ACC112 (cell line): Measurements from ENCODE around the gene KRT6A.

Source experiments
- H2AFZ ChIP-seq: fragments of 200-600 bp; sonication (generic); one replicate; pipeline ENCODE4 v1.6.0; 2017; ENCODE audit warnings: antibody characterized with exemption, low read length; ENCODE audit not compliant: unreplicated experiment
- H3K27ac ChIP-seq: fragments of 200-600 bp; sonication (generic); 2 replicates; pipeline ENCODE4 v1.5.1; 2014; ENCODE audit warnings: low read depth, mild to moderate bottlenecking, antibody characterized with exemption, low read length, moderate library complexity
- H3K27me3 ChIP-seq: fragments of 200-600 bp; sonication (generic); 2 replicates; pipeline ENCODE4 v1.6.1; 2014; ENCODE audit warnings: mild to moderate bottlenecking, antibody characterized with exemption, low read length, moderate library complexity, mixed read lengths; ENCODE audit not compliant: insufficient read depth
- H3K36me3 ChIP-seq: fragments of 200-600 bp; sonication (generic); 2 replicates; pipeline ENCODE4 v1.6.1; 2016; ENCODE audit warnings: mild to moderate bottlenecking, antibody characterized with exemption, low read length, moderate library complexity, mixed read lengths; ENCODE audit not compliant: insufficient read depth
- H3K4me1 ChIP-seq: fragments of 200-600 bp; sonication (generic); one replicate; pipeline ENCODE4 v1.6.1; 2016; ENCODE audit warnings: low read length, mixed read lengths; ENCODE audit not compliant: insufficient read depth, unreplicated experiment, control insufficient read depth
- H3K4me3 ChIP-seq: fragments of 200-600 bp; sonication (generic); 2 replicates; pipeline ENCODE4 v1.5.1; 2014; ENCODE audit warnings: mild to moderate bottlenecking, low read depth, low read length
- H3K79me2 ChIP-seq: fragments of 200-600 bp; sonication (generic); one replicate; pipeline ENCODE4 v1.6.0; 2016; ENCODE audit warnings: low read length; ENCODE audit not compliant: control insufficient read depth, unreplicated experiment, insufficient read depth

The KRT6A gene

DNA sequence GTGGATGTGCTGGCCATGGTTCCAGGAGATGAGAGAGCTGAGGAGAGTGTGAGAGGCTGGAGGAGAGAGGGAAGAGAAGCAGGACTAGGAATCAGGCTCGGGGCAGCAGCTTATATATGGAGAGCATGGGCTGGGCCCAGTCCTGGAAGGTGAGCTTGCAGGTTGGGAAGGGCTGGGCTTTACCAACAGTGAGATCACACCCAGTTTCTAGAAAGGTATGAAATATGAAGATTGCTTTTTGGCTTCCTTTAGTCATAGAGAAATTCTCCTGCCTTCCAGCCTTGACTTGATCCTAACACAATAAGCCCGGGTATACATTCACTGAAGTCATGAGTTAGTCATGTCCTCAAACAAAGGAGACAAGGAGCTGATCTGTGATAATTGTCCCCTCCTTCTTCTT, at the start of gene KRT6A:
Gene KRT6A, minus strand, starts transcription at position 86 of the 400 bp plus-strand sequence. Its CDS starts 69 bp downstream, at position 17.
- Histone ChIP-seq H2AFZ (no peak within 1 kb of the TSS), H3K27ac (peak within 1 kb of the TSS; percentile 98), H3K4me1 (peaks cover 50% of the 10 kb centered on the region)

GRCh38 chr12:52542157-52542556, 49.1 kb upstream of the KRT6A start:
- H3K4me3 ChIP-seq, result no peak overlapping the region
- no peak overlapping the region for H2AFZ ChIP-seq
- peaks cover 11% of the 10 kb centered on the region for H3K4me1 ChIP-seq
- H3K79me2 ChIP-seq, result no peaks in the 10 kb centered on the region
- peaks cover 8% of the 10 kb centered on the region for H3K27me3 ChIP-seq
- no peak overlapping the region for H3K27ac ChIP-seq
- H3K36me3 ChIP-seq, result no peaks in the 10 kb centered on the region

More for the DNA sequence above, at the start of gene KRT6A:
- H3K27me3 ChIP-seq, result no peaks in the 10 kb centered on the region
- H3K4me3 ChIP-seq, result no peak within 1 kb of the TSS
- H3K79me2 ChIP-seq, result no peaks in the 10 kb centered on the region
- no peaks in the 10 kb centered on the region for H3K36me3 ChIP-seq

DNA sequence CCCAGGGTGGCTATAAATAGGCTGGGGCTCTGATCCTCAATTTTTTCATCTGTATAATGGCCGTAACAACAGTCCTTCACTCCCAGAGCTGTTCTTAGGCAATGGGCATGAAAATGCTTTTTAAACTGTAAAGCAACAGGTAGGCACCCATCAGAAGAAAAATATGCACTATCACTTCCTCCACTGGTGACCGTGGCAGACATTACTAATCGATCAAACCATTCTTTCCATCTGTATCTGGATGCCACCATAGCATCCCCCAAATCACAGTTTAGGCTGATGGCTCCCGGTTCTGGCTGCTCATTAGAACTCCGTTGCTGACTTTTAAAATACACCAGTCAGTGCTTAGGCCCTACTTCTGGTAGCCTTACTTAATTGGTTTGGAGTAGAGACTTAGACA, 48.7 kb upstream of the KRT6A start:
- H3K27ac ChIP-seq, result no peak overlapping the region
- no peak overlapping the region for H2AFZ ChIP-seq
- peaks cover 4% of the 10 kb centered on the region; the same call in 1 of the 2 replicates for H3K27me3 ChIP-seq
- no peaks in the 10 kb centered on the region for H3K36me3 ChIP-seq
- H3K79me2 ChIP-seq, result no peaks in the 10 kb centered on the region
- H3K4me1 ChIP-seq, result peaks cover 11% of the 10 kb centered on the region
- no peak overlapping the region for H3K4me3 ChIP-seq

DNA sequence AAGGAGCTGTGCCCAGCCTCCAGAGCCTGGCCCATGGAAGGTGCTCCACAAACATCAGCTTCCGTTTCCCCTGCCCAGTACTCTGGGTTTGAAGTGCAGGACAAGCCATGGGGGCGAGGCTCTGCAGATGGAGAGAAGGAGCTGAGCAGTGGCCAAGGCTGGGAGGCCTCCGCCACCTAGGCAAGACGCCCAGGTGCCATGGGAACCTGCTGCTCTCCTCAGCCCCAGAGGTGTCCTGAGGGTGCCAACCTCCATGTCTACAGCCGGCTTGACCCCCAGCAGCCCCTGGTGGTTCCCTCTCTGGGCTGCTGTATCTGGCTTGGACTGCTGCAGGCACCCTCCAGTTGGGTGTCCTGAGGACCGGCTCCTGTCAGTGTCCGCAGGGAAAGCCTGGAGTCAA, 47.5 kb upstream of the KRT6A start:
- no peaks in the 10 kb centered on the region for H3K79me2 ChIP-seq
- no peaks in the 10 kb centered on the region for H3K27me3 ChIP-seq
- H3K36me3 ChIP-seq, result no peaks in the 10 kb centered on the region
- peaks cover 11% of the 10 kb centered on the region for H3K4me1 ChIP-seq
- no peak overlapping the region for H3K27ac ChIP-seq
- H2AFZ ChIP-seq, result no peak overlapping the region
- no peak overlapping the region for H3K4me3 ChIP-seq

DNA sequence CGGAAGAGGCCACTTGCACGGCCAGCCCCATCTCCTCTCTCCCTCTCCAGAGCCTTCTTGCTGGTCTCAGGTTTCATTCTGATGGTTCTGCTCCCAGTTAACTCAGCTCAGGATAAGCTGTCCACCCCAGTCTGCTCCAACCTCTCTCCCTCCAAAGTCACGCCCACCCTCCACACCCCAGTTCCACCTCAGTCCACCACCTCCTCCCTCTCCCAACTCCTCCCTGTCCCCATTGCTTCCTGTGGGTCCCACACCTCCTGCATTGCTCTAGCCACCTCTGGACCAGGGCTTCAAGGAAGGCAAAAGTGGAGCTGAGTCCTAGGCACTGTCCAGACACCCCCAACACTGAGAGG, 46.7 kb upstream of the KRT6A start:
- Histone ChIP-seq H3K27ac (no peak overlapping the region), H3K79me2 (no peaks in the 10 kb centered on the region), H3K36me3 (no peaks in the 10 kb centered on the region), H3K4me3 (no peak overlapping the region), H3K4me1 (peaks cover 11% of the 10 kb centered on the region), H2AFZ (no peak overlapping the region), H3K27me3 (no peaks in the 10 kb centered on the region)

DNA sequence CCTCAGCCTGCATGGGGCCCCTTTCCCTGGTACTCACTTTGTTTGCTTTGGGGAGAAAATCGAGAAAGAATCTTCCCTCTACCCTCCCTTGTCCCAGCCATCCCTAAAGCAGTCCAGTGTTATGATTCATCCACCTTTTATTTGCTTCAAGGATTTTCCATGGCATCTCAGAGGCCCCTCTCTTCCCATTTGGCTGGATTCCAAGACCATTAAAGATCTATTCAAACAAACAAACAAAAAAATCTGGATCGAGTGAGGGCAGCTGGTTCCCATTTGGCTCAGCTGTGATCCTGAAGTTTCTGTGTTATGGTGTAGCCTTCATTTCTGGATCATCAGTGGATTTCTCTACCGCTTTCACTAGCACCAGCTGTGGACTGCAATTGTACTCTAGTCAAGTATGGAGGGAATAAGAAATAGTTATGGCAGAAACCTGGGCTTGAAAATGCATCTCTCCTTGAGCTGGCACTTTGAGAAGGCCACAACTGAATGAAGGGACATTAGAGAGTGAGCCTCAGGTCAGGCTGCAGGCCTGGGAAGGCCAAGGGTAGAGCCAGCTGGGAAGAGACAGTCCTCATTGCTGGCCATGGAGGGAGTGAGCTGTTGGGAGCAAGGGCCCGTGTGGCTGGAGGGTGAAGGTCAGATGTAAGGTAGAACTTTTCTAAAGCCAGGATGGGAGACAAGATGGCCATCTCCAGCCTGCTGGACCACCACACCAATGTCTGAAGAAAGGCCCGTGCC, 46.2 kb upstream of the KRT6A start:
- Histone ChIP-seq H3K27me3 (no peaks in the 10 kb centered on the region), H3K27ac (no peak overlapping the region), H3K36me3 (no peaks in the 10 kb centered on the region), H3K4me3 (no peak overlapping the region), H2AFZ (no peak overlapping the region), H3K79me2 (no peaks in the 10 kb centered on the region), H3K4me1 (peaks cover 11% of the 10 kb centered on the region)

GRCh38 chr12:52537101-52537500, 44.0 kb upstream of the KRT6A start:
- Histone ChIP-seq H3K79me2 (no peaks in the 10 kb centered on the region), H3K27ac (no peak overlapping the region), H2AFZ (no peak overlapping the region), H3K36me3 (no peaks in the 10 kb centered on the region), H3K4me1 (peaks cover 11% of the 10 kb centered on the region), H3K4me3 (no peak overlapping the region), H3K27me3 (no peaks in the 10 kb centered on the region)

GRCh38 chr12:52535574-52535973, 42.5 kb upstream of the KRT6A start:
- Histone ChIP-seq H3K36me3 (no peaks in the 10 kb centered on the region), H2AFZ (no peak overlapping the region), H3K27me3 (no peaks in the 10 kb centered on the region), H3K4me1 (peaks cover 11% of the 10 kb centered on the region), H3K27ac (no peak overlapping the region), H3K79me2 (no peaks in the 10 kb centered on the region), H3K4me3 (no peak overlapping the region)

GRCh38 chr12:52534482-52534881, 41.4 kb upstream of the KRT6A start:
- Histone ChIP-seq H3K27me3 (no peaks in the 10 kb centered on the region), H3K79me2 (no peaks in the 10 kb centered on the region), H3K4me3 (no peak overlapping the region), H3K27ac (no peak overlapping the region), H3K36me3 (no peaks in the 10 kb centered on the region), H3K4me1 (peaks cover 10% of the 10 kb centered on the region), H2AFZ (no peak overlapping the region)

DNA sequence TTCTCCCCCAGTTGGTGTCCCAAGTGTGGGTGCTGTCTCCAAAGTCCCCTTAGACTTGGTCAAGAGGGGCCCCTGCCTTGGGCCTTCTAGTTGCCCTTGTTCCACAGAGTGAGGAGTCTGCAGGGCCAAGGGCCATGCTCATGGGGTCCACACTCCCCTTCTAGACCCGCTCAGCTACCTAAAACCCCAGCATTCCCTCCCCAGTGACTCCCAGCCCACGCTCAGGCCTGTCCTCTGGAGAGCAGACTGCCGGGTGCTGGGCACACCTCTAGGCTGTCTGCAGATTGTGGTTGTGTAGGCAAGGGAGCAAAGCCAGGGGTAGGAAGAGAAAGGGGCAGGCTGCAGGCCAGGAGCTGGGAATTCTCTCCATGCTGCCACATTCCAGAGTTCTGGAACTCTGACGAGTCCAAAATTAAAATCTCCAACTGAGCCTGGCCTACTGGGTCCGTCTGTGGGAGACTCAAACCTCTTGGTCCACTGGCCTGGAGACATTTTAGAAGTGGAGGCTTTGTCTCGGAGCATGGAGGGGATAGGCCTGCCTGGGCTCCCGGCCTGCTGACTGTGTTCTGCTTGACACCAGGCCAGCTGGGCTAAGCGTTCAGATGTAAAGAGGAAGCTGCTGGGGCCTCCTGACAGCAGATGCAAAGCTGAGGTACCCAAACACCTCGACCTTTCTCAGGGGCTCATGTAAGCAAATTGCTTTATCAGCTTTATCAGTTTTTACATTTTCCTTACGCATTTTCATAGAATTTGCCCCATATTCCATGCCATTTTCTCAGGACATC, 40.8 kb upstream of the KRT6A start:
- peaks cover 4% of the 10 kb centered on the region for H3K4me1 ChIP-seq
- H3K79me2 ChIP-seq, result no peaks in the 10 kb centered on the region
- H2AFZ ChIP-seq, result no peak overlapping the region
- H3K27ac ChIP-seq, result no peak overlapping the region
- no peaks in the 10 kb centered on the region for H3K27me3 ChIP-seq
- H3K4me3 ChIP-seq, result no peak overlapping the region
- no peaks in the 10 kb centered on the region for H3K36me3 ChIP-seq

- Histone ChIP-seq H2AFZ (no peak overlapping the region), H3K4me3 (no peak overlapping the region), H3K36me3 (no peaks in the 10 kb centered on the region), H3K79me2 (no peaks in the 10 kb centered on the region), H3K27ac (no peak overlapping the region), H3K27me3 (no peaks in the 10 kb centered on the region), H3K4me1 (no peaks in the 10 kb centered on the region)
These were observed 39.6 kb upstream of the KRT6A start for GRCh38 chr12:52532636-52533035.
